Measurements from ENCODE around the gene IFTAP.
"Not testable (repeated sequence)": the region's sequence is repeated elsewhere in the genome, so short reads cannot be mapped to it uniquely, and the experiment has no call there.

Gene IFTAP

DNA sequence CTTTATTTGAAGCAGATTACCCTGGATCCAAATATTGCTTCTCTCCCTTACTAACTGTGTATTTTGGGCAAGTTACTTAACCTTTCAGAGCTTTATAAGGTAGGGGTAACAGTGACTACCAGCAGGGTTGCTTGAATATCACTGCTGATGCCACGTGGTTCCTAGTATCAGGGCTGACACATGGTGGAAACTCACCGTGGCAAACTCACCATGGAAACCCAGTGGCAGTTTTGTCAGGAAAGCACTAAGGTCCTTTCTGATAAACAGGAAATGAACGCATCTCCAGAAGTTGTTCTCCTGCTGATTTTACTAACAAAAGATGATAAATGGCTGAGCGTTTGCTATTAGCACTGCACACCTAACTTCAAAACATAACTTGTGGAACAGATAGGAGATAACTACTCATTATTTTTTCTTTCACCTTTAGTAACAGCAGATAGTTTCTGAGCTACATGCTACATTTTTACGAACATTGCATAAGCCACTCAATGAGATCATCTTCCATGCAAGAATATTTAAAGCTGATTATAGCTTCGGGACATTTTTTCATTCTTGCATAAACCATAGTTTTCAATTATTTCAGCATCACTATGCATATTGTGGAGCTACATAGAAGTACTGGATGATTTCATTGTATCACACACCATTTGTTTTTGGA lies 63.4 kb downstream of the IFTAP start:
- Histone ChIP-seq H3K4me3 (ENCODE audit: severe bottlenecking) (no peak overlapping the region), H3K36me3 (ENCODE audit: low read depth) (no peaks in the 10 kb centered on the region), H3K9me3 (ENCODE audit: severe bottlenecking) (no peaks in the 10 kb centered on the region), H3K27ac (ENCODE audit: poor library complexity, severe bottlenecking) (no peak overlapping the region), H3K4me1 (ENCODE audit: insufficient read depth, poor library complexity, severe bottlenecking) (no peaks in the 10 kb centered on the region), H3K27me3 (ENCODE audit: insufficient read depth, poor library complexity, severe bottlenecking) (no peaks in the 10 kb centered on the region)
- ATAC-seq (ENCODE audit: low read depth) = no peak
- DNase-seq (ENCODE audit: low spot score) = no peak
- TF ChIP-seq CTCF (IDR thresholded peaks at IDR 0.05; ENCODE audit: poor library complexity, severe bottlenecking) = no peak

DNA sequence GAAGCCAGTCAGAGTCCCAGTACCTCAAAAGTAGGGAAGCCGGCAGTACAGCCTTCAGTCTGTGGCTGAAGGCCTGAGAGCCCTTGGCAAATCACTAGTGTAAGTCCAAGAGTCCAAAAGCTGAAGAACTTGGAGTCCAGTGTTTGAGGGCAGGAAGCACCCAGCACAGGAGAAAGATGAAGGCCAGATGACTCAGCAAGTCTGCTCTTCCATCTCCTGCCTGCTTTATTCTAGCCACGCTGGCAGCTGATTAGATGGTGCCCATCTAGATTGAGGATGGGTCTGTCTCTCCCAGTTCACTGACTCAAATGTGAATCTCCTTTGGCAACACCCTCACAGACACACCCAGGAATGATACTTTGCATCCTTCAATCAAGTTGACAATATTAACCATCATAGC lies 67.1 kb downstream of the IFTAP start:
- H3K4me1 ChIP-seq (ENCODE audit: insufficient read depth, poor library complexity, severe bottlenecking); DNase-seq (ENCODE audit: low spot score); H3K9me3 ChIP-seq (ENCODE audit: severe bottlenecking); ATAC-seq (ENCODE audit: low read depth); H3K27ac ChIP-seq (ENCODE audit: poor library complexity, severe bottlenecking); H3K4me3 ChIP-seq (ENCODE audit: severe bottlenecking); H3K27me3 ChIP-seq (ENCODE audit: insufficient read depth, poor library complexity, severe bottlenecking); H3K36me3 ChIP-seq (ENCODE audit: low read depth): not testable (repeated sequence)

DNA sequence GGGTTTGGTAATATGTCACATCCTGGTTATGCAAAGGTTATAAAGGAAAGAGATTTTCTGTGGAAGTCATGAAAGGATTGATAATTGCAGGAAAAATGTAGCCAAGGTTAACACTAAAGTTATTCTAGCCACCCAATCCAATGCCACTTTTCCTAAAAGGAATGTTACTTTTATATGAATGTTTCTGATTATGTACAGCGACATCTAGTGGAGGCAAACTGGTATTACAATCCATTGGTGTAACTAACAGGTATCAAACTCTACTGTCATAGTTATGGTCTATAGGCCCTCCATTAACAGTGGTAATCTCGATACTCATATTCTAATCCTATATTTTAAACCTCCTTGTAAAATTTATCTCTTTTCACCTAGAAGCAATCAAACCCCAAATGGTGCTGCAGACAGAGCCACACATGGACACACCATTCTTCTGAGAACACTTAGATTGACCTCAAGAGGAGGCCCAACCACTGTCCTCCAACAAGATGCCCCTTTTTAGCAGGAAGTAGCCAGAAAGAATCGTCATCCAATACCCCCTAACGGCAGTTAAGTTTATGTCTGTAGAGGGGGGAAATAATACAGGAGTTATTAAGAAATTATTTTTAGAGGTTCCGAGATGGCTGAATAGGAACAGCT lies 78.6 kb downstream of the IFTAP start:
- Histone ChIP-seq H3K27ac (ENCODE audit: poor library complexity, severe bottlenecking) (no peak overlapping the region), H3K27me3 (ENCODE audit: insufficient read depth, poor library complexity, severe bottlenecking) (no peaks in the 10 kb centered on the region), H3K4me1 (ENCODE audit: insufficient read depth, poor library complexity, severe bottlenecking) (no peaks in the 10 kb centered on the region), H3K4me3 (ENCODE audit: severe bottlenecking) (no peak overlapping the region), H3K9me3 (ENCODE audit: severe bottlenecking) (no peaks in the 10 kb centered on the region), H3K36me3 (ENCODE audit: low read depth) (no peaks in the 10 kb centered on the region)
- peak; percentile 82 for TF ChIP-seq CTCF (IDR thresholded peaks at IDR 0.05; ENCODE audit: poor library complexity, severe bottlenecking)
- DNase-seq (ENCODE audit: low spot score) (no peak), ATAC-seq (ENCODE audit: low read depth) (no peak; the same call in 2 of the 3 replicates)

GRCh38 chr11:36679547-36679946 lies 85.2 kb downstream of the IFTAP start:
- not testable (repeated sequence) for H3K4me1 ChIP-seq (ENCODE audit: insufficient read depth, poor library complexity, severe bottlenecking); ATAC-seq (ENCODE audit: low read depth); H3K27me3 ChIP-seq (ENCODE audit: insufficient read depth, poor library complexity, severe bottlenecking); DNase-seq (ENCODE audit: low spot score); H3K36me3 ChIP-seq (ENCODE audit: low read depth); H3K27ac ChIP-seq (ENCODE audit: poor library complexity, severe bottlenecking); H3K4me3 ChIP-seq (ENCODE audit: severe bottlenecking); H3K9me3 ChIP-seq (ENCODE audit: severe bottlenecking)

GRCh38 chr11:36683818-36684217 lies 89.5 kb downstream of the IFTAP start:
- ATAC-seq (ENCODE audit: low read depth) = no peak
- Histone ChIP-seq H3K9me3 (ENCODE audit: severe bottlenecking) (no peaks in the 10 kb centered on the region), H3K27ac (ENCODE audit: poor library complexity, severe bottlenecking) (no peak overlapping the region), H3K27me3 (ENCODE audit: insufficient read depth, poor library complexity, severe bottlenecking) (no peaks in the 10 kb centered on the region), H3K4me3 (ENCODE audit: severe bottlenecking) (no peak overlapping the region), H3K4me1 (ENCODE audit: insufficient read depth, poor library complexity, severe bottlenecking) (no peaks in the 10 kb centered on the region), H3K36me3 (ENCODE audit: low read depth) (no peaks in the 10 kb centered on the region)
- TF ChIP-seq CTCF (IDR thresholded peaks at IDR 0.05; ENCODE audit: poor library complexity, severe bottlenecking) = no peak
- DNase-seq (ENCODE audit: low spot score) = no peak
